CD4-positive, alpha-beta T cell (primary cell): Measurements from ENCODE around the gene MACROD2. TPM values are rescaled to one million over a fixed set of nuclear protein-coding genes. Genes with fewer than 3 reads are reported as not detected.

ENCODE experiments used
- ATAC-seq: fragments of 200-7000 bp; cut with Tn5 transposase; one replicate; pipeline ENCODE4 v1.10.0; 2022; ENCODE audit warnings: mild to moderate bottlenecking; ENCODE audit not compliant: poor library complexity
- CTCF ChIA-PET: fragments of 350-600 bp; sonication (Branson Sonifier 250); formaldehyde crosslinking; loops from one replicate; lab custom pipeline; 2021; ENCODE audit warnings: antibody characterized with exemption, inconsistent platforms; lab: Charles Lee
- POLR2A ChIA-PET: fragments of 350-600 bp; sonication (Branson Sonifier 250); formaldehyde crosslinking; loops from one replicate; lab custom pipeline; 2021; ENCODE audit warnings: antibody characterized with exemption, inconsistent platforms; lab: Charles Lee
- DNase-seq, 14 experiments: peaks; one replicate each; pipeline ENCODE4 v3.0.0-alpha.2; 2013 to 2020; ENCODE audit warnings: mixed read lengths in 2 of 14
- H3K27ac ChIP-seq, 2 donors: one replicate each; pipeline versions ENCODE4 v1.5.1 to v1.7.0; 2013; ENCODE audit warnings: low read length in 2 of 2, low read depth in 1 of 2, mild to moderate bottlenecking in 1 of 2
- H3K27me3 ChIP-seq, 2 experiments: 1 replicate in 1 of 2; 2 replicates in 1 of 2; pipeline versions ENCODE4 v1.6.1 to v1.7.0; 2013; ENCODE audit warnings: low read length in 2 of 2, control low read depth in 1 of 2, mild to moderate bottlenecking in 1 of 2, moderate library complexity in 1 of 2; ENCODE audit not compliant: insufficient read depth in 2 of 2, control insufficient read depth in 1 of 2
- H3K36me3 ChIP-seq: one replicate; pipeline ENCODE4 v1.6.1; 2013; ENCODE audit warnings: low read length, control low read depth; ENCODE audit not compliant: insufficient read depth
- H3K4me1 ChIP-seq: one replicate; pipeline ENCODE4 v1.6.1; 2013; ENCODE audit warnings: low read length, control low read depth; ENCODE audit not compliant: insufficient read depth
- H3K4me3 ChIP-seq: one replicate; pipeline ENCODE4 v1.5.1; 2013; ENCODE audit warnings: mild to moderate bottlenecking, low read length, moderate library complexity
- H3K9me3 ChIP-seq, 2 experiments: 1 replicate in 1 of 2; 2 replicates in 1 of 2; pipeline versions ENCODE4 v1.6.1 to v1.7.0; 2013; ENCODE audit warnings: low read length in 2 of 2, mild to moderate bottlenecking in 2 of 2, control low read depth in 1 of 2, moderate library complexity in 1 of 2; ENCODE audit not compliant: control insufficient read depth in 1 of 2, insufficient read depth in 1 of 2
- H3K27ac Mint-ChIP-seq: one replicate; pipeline ENCODE4 v1.8.0; 2020; ENCODE audit warnings: mixed read lengths
- H3K27me3 Mint-ChIP-seq: one replicate; pipeline ENCODE4 v1.8.0; 2021; ENCODE audit warnings: mixed read lengths
- H3K36me3 Mint-ChIP-seq: one replicate; pipeline ENCODE4 v1.8.0; 2021; ENCODE audit warnings: low read depth, mixed read lengths
- H3K4me1 Mint-ChIP-seq: one replicate; pipeline ENCODE4 v1.8.0; 2021; ENCODE audit warnings: low read depth, mixed read lengths
- H3K4me3 Mint-ChIP-seq: one replicate; pipeline ENCODE4 v1.8.0; 2020; ENCODE audit warnings: mild to moderate bottlenecking, mixed read lengths
- H3K9me3 Mint-ChIP-seq: one replicate; pipeline ENCODE4 v1.8.0; 2020; ENCODE audit warnings: mixed read lengths
- CTCF ChIP-seq: fragments of 200-600 bp; IDR thresholded peaks from one replicate; pipeline ENCODE4 v1.8.0; 2022; ENCODE audit warnings: antibody characterized with exemption, mild to moderate bottlenecking
- intact Hi-C, 2 experiments: fragments of 100-400 bp; cut with DNase I in 1 of 2; cut with micrococcal nuclease in 1 of 2; formaldehyde crosslinking; loops; one replicate each; pipeline versions ENCODE4 v1.15.1 to v1.9.0; 2023 to 2025; cut with DNase I, micrococcal nuclease
- total RNA-seq, 174 experiments: library from RNA in 2 of 174; stranded (reverse) in 2 of 174; gene quantifications; one replicate each; pipeline ENCODE4 v1.2.3 and lab custom pipeline; 2021 to 2026

Gene MACROD2
- total RNA-seq, 2 experiments from 2014 or later, result not detected

- Histone ChIP-seq H3K27me3 (no peaks in the 10 kb centered on the region), H3K9me3 (peaks cover 0 to 9% of the 10 kb centered on the region in 2 experiments), H3K27ac (no peak overlapping the region), H3K4me1 (no peaks in the 10 kb centered on the region), H3K4me3 (no peak overlapping the region), H3K36me3 (no peaks in the 10 kb centered on the region)
- Mint-ChIP-seq H3K36me3 (no peaks in the 10 kb centered on the region), H3K27ac (no peak overlapping the region), H3K4me3 (no peak overlapping the region), H3K27me3 (no peaks in the 10 kb centered on the region), H3K9me3 (peaks cover 2% of the 10 kb centered on the region), H3K4me1 (no peaks in the 10 kb centered on the region)
- TF ChIP-seq CTCF, result no peak
- DNase-seq, result no peak
- intact Hi-C loops, result no loop called here
- ATAC-seq, result no peak
- ChIA-PET CTCF (no interaction called here), POLR2A (no interaction called here)
These were observed 2101.5 kb downstream of the MACROD2 start for GRCh38 chr20:16096756-16097326.

- no peak for DNase-seq
- Mint-ChIP-seq H3K4me1 (no peaks in the 10 kb centered on the region), H3K9me3 (peaks cover 2% of the 10 kb centered on the region), H3K36me3 (no peaks in the 10 kb centered on the region), H3K4me3 (no peak overlapping the region), H3K27me3 (no peaks in the 10 kb centered on the region), H3K27ac (no peak overlapping the region)
- H3K27ac ChIP-seq, result no peak overlapping the region
- H3K27me3 ChIP-seq, result no peaks in the 10 kb centered on the region
- POLR2A ChIA-PET, result no interaction called here
- H3K4me3 ChIP-seq, result no peak overlapping the region
- peaks cover 0 to 6% of the 10 kb centered on the region in 2 experiments for H3K9me3 ChIP-seq
- H3K4me1 ChIP-seq, result no peaks in the 10 kb centered on the region
- intact Hi-C loops, result no loop called here
- TF ChIP-seq CTCF, result no peak
- CTCF ChIA-PET, result no interaction called here
- no peaks in the 10 kb centered on the region for H3K36me3 ChIP-seq
- no peak for ATAC-seq
These were observed 2102.5 kb downstream of the MACROD2 start for GRCh38 chr20:16097788-16098187.

- no peak for TF ChIP-seq CTCF
- H3K4me3 Mint-ChIP-seq, result no peak overlapping the region
- ATAC-seq (no peak), DNase-seq (no peak)
- CTCF ChIA-PET, result no interaction called here
- H3K27ac ChIP-seq, result no peak overlapping the region
- H3K36me3 Mint-ChIP-seq, result no peaks in the 10 kb centered on the region
- H3K9me3 Mint-ChIP-seq, result peaks cover 2% of the 10 kb centered on the region
- H3K27me3 ChIP-seq, result no peaks in the 10 kb centered on the region
- POLR2A ChIA-PET, result no interaction called here
- H3K36me3 ChIP-seq, result no peaks in the 10 kb centered on the region
- peaks cover 0 to 6% of the 10 kb centered on the region in 2 experiments for H3K9me3 ChIP-seq
- H3K27me3 Mint-ChIP-seq, result no peaks in the 10 kb centered on the region
- no peaks in the 10 kb centered on the region for H3K4me1 ChIP-seq
- no peak overlapping the region for H3K4me3 ChIP-seq
- no peaks in the 10 kb centered on the region for H3K4me1 Mint-ChIP-seq
- intact Hi-C loops, result no loop called here
- H3K27ac Mint-ChIP-seq, result no peak overlapping the region
These were observed 2103.7 kb downstream of the MACROD2 start for GRCh38 chr20:16098890-16099639.
